Epidermal melanocyte (primary cell): ENCODE data around the gene SEC24D.

ENCODE experiments used
- DNase-seq: peaks from one replicate; pipeline ENCODE4 v3.0.0; 2011; ENCODE audit warnings: low spot score; ENCODE audit not compliant: insufficient read length

Gene SEC24D

GRCh38 chr4:118723369-118723768, 112.6 kb downstream of the SEC24D start:
- no peak for DNase-seq

GRCh38 chr4:118721752-118722151, 114.2 kb downstream of the SEC24D start:
- DNase-seq = no peak

GRCh38 chr4:118718511-118719170, 117.3 kb downstream of the SEC24D start:
- no peak for DNase-seq

GRCh38 chr4:118716304-118716703, 119.6 kb downstream of the SEC24D start:
- DNase-seq = no peak

- DNase-seq = no peak
Measured at GRCh38 chr4:118714682-118715081, 121.2 kb downstream of the SEC24D start.

- DNase-seq = no peak
Measured at GRCh38 chr4:118712872-118713271, 123.1 kb downstream of the SEC24D start.

GRCh38 chr4:118711052-118711451, 124.9 kb downstream of the SEC24D start:
- DNase-seq = no peak

GRCh38 chr4:118703118-118703517, 132.8 kb downstream of the SEC24D start:
- no peak for DNase-seq

GRCh38 chr4:118684873-118685811, 150.8 kb downstream of the SEC24D start, which contains the start of gene METTL14:
METTL14 (plus strand) TSS chr4:118685392; CDS start chr4:118685535, 143 bp downstream.
- peak; percentile 85 for DNase-seq

GRCh38 chr4:118683513-118683912, 152.4 kb downstream of the SEC24D start:
- DNase-seq = no peak

GRCh38 chr4:118682928-118683327, 153.0 kb downstream of the SEC24D start:
- DNase-seq = no peak

- DNase-seq = no peak
Measured at GRCh38 chr4:118680808-118681207, 155.1 kb downstream of the SEC24D start.

- DNase-seq = no peak
Measured at GRCh38 chr4:118676128-118676527, 159.8 kb downstream of the SEC24D start.
